Measurements from ENCODE around the gene ABHD17C.

Gene ABHD17C

DNA sequence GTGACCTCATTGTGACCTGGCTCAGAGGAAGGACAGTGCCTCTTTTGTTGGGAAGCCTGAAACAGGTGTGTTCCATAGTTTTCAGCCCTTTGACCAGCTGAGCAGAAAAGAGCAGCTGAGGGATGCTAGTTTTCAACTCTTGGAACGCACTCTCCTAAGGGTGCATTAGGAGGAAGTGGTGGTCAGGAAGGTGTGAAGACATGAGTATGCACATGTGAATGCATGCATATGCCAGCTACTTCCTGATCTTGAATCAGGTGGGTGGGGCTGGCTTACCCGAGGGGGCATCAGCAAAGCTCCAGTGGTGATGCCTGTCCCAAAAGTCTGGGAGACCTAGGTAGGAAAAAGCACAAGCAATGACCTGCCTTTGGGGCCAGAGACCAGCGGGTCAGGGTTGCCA, 60.8 kb downstream of the ABHD17C start:
- no peaks in the 10 kb centered on the region for H3K27me3 ChIP-seq (replicated peaks; ENCODE audit: insufficient read depth, low read length)
- no peaks in the 10 kb centered on the region for H3K9me2 ChIP-seq (replicated peaks; ENCODE audit: insufficient read depth, low read length)
- H2AFZ ChIP-seq (ENCODE audit: low read length) = no peak overlapping the region
- H3K9me3 ChIP-seq (replicated peaks; ENCODE audit: insufficient read depth, low read length) = no peaks in the 10 kb centered on the region
- no peaks in the 10 kb centered on the region for H3K4me1 ChIP-seq (ENCODE audit: low read length)
- no peaks in the 10 kb centered on the region for H3K79me2 ChIP-seq (ENCODE audit: low read length)
- H3K27ac ChIP-seq (ENCODE audit: low read length) = no peak overlapping the region
- H3K4me3 ChIP-seq (ENCODE audit: low read length) = no peak overlapping the region
- no peak overlapping the region for H3K4me2 ChIP-seq (ENCODE audit: low read depth, low read length)
- no peaks in the 10 kb centered on the region for H4K20me1 ChIP-seq (ENCODE audit: insufficient read depth, low read length)
- H3F3A ChIP-seq (ENCODE audit: insufficient read depth, low read length) = no peaks in the 10 kb centered on the region
- no peaks in the 10 kb centered on the region for H3K36me3 ChIP-seq (replicated peaks; ENCODE audit: insufficient read depth, low read length)
- no peak for DNase-seq
- TF ChIP-seq EZH2phosphoT487 (IDR thresholded peaks at IDR 0.05; ENCODE audit: low read length) = no peak
- TF ChIP-seq, protein P1, sequence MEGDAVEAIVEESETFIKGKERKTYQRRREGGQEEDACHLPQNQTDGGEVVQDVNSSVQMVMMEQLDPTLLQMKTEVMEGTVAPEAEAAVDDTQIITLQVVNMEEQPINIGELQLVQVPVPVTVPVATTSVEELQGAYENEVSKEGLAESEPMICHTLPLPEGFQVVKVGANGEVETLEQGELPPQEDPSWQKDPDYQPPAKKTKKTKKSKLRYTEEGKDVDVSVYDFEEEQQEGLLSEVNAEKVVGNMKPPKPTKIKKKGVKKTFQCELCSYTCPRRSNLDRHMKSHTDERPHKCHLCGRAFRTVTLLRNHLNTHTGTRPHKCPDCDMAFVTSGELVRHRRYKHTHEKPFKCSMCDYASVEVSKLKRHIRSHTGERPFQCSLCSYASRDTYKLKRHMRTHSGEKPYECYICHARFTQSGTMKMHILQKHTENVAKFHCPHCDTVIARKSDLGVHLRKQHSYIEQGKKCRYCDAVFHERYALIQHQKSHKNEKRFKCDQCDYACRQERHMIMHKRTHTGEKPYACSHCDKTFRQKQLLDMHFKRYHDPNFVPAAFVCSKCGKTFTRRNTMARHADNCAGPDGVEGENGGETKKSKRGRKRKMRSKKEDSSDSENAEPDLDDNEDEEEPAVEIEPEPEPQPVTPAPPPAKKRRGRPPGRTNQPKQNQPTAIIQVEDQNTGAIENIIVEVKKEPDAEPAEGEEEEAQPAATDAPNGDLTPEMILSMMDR (IDR thresholded peaks at IDR 0.05; ENCODE audit: low read length) = no peak
- TF ChIP-seq EZH2 (optimal IDR thresholded peaks at IDR 0.05; ENCODE audit: low read depth, low read length) = no peak
- H3K9ac ChIP-seq (ENCODE audit: low read length) = no peak overlapping the region

DNA sequence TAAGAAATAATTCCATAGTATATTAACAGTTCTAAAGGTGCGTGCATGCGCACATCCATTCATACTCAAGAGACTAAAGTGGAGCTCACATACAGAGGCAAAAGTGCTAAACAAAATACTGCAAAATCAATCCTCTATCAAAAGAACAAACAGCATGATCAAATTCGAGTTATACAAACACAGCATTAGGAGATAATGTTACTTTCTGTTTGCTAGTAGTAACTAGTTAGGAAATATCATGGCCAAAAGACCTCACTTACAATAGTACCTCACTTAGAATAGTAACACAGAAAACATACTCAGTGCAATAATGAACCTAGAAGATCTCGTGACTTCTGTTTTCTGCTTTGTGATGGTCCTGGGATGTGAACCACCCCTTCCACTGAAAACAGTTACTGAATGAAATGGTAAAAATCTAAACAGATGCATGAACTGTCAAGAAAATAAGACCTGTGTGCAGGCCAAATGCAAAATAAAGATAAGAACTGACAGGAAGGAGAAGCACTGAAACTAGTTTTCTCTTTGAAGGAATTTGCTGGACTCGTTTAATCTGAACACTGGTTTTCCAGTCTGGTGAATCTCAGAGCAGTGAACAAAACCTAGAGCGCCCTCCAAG, 63.1 kb downstream of the ABHD17C start:
- TF ChIP-seq, protein P1 (IDR thresholded peaks at IDR 0.05; ENCODE audit: low read length) = no peak
- TF ChIP-seq EZH2 (optimal IDR thresholded peaks at IDR 0.05; ENCODE audit: low read depth, low read length) (no peak), EZH2phosphoT487 (IDR thresholded peaks at IDR 0.05; ENCODE audit: low read length) (no peak)
- H3F3A ChIP-seq (ENCODE audit: insufficient read depth, low read length) = no peaks in the 10 kb centered on the region
- no peak overlapping the region for H3K9ac ChIP-seq (ENCODE audit: low read length)
- no peaks in the 10 kb centered on the region for H3K79me2 ChIP-seq (ENCODE audit: low read length)
- no peaks in the 10 kb centered on the region for H3K4me1 ChIP-seq (ENCODE audit: low read length)
- H3K4me2 ChIP-seq (ENCODE audit: low read depth, low read length) = no peak overlapping the region
- no peak overlapping the region for H2AFZ ChIP-seq (ENCODE audit: low read length)
- H3K9me2 ChIP-seq (replicated peaks; ENCODE audit: insufficient read depth, low read length) = no peaks in the 10 kb centered on the region
- no peaks in the 10 kb centered on the region for H3K9me3 ChIP-seq (replicated peaks; ENCODE audit: insufficient read depth, low read length)
- no peak for DNase-seq
- no peaks in the 10 kb centered on the region for H4K20me1 ChIP-seq (ENCODE audit: insufficient read depth, low read length)
- no peaks in the 10 kb centered on the region for H3K36me3 ChIP-seq (replicated peaks; ENCODE audit: insufficient read depth, low read length)
- no peak overlapping the region for H3K4me3 ChIP-seq (ENCODE audit: low read length)
- no peaks in the 10 kb centered on the region for H3K27me3 ChIP-seq (replicated peaks; ENCODE audit: insufficient read depth, low read length)
- no peak overlapping the region for H3K27ac ChIP-seq (ENCODE audit: low read length)

DNA sequence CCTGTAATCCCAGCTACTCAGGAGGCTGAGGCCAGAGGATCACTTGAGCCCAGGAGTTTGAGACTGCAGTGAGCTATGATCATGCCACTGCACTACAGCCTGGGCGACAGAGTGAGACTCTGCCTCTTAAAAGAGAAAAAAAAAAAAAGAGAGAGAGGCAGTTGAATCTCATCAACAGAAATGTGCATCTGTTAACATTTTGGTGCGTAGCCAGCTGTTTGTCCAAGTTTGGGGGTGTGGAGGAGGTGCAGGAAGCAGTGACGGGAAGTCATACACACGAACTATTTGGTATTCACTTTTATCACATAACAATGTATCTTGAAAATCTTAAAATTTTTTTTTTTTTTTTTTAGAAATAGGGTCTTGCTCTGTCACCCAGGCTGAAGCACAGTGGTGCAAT, 65.8 kb downstream of the ABHD17C start:
- Histone ChIP-seq H4K20me1 (ENCODE audit: insufficient read depth, low read length) (no peaks in the 10 kb centered on the region), H3K9me2 (replicated peaks; ENCODE audit: insufficient read depth, low read length) (no peaks in the 10 kb centered on the region), H3K36me3 (replicated peaks; ENCODE audit: insufficient read depth, low read length) (no peaks in the 10 kb centered on the region), H3K4me2 (ENCODE audit: low read depth, low read length) (no peak overlapping the region), H3F3A (ENCODE audit: insufficient read depth, low read length) (no peaks in the 10 kb centered on the region), H3K9ac (ENCODE audit: low read length) (no peak overlapping the region), H2AFZ (ENCODE audit: low read length) (no peak overlapping the region), H3K79me2 (ENCODE audit: low read length) (no peaks in the 10 kb centered on the region), H3K27me3 (replicated peaks; ENCODE audit: insufficient read depth, low read length) (no peaks in the 10 kb centered on the region), H3K9me3 (replicated peaks; ENCODE audit: insufficient read depth, low read length) (no peaks in the 10 kb centered on the region), H3K4me1 (ENCODE audit: low read length) (no peaks in the 10 kb centered on the region), H3K27ac (ENCODE audit: low read length) (no peak overlapping the region), H3K4me3 (ENCODE audit: low read length) (no peak overlapping the region)
- TF ChIP-seq EZH2 (optimal IDR thresholded peaks at IDR 0.05; ENCODE audit: low read depth, low read length) (no peak), EZH2phosphoT487 (IDR thresholded peaks at IDR 0.05; ENCODE audit: low read length) (no peak)
- TF ChIP-seq, protein P1 (IDR thresholded peaks at IDR 0.05; ENCODE audit: low read length) = no peak
- no peak for DNase-seq

All from MM.1S (cell line).